IPS DF 19.7 (cell line): Measurements from ENCODE around the gene THPO.
A peak's percentile ranks its signal among the peaks of the same experiment; 100 is the strongest.
"Not testable (repeated sequence)": the region's sequence is repeated elsewhere in the genome, so short reads cannot be mapped to it uniquely, and the experiment has no call there.

Experiments used
- DNase-seq: peaks from one replicate; pipeline ENCODE4 v3.0.0-alpha.2; 2013; ENCODE audit warnings: low read depth, low spot score

Gene THPO

DNA sequence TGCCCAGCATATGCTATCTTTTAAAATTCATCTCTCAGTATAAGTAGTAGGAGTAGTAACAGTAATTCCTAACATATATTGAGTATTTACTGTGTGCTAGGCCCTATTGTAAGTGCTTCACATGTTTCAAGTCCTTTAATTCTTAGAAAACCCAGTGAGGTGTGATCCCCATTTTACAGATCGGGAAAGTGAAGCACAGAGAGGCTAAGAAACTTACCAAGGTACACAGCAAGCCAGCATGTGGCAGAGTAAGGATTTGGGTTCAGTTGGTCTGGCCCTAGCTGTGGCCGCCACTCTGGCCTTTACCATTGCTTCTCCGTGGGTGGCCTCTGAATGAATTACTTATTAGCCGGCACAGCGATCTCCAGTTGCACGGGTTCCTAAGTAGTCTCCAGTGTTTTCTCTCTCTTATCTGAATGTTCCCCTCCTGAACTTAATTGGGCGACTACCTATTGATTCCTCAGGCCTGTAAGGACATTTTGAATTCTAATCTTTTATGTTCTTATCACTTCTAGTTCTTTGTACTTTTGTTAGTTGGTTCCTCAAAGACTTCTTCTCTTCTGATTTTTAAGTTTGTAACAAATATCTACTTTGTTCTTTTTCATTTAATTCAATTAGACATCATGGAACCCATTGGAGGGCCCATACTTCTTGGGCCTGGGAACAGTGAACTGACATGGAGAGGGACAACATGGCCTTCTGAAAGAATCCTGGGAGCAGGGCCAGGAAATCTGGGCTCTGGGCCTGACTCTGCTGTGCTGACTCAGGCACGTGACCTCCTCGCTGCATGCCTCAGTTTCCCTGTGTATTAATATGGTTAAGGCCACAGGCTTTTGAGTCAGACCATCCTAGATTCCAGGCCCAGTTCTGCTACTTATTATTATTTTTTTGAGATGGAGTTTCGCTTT, 28.2 kb downstream of the THPO start:
- DNase-seq = no peak

DNA sequence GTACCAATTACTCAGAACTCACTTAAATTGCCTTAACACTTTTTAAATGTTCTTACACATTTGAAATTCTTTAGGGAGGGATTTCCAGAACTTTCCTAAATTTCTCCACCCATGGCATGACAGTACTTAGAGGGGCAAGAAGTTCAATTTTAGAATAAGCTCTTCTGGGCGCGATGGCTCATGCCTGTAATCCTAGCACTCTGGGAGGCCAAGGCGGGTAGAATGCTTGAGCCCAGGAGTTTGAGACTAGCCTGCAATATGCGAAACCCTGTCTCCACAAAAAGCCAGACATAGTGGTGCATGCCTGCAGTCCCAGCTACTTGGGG, 30.0 kb downstream of the THPO start:
- no peak for DNase-seq

- no peak for DNase-seq
These were observed 30.5 kb downstream of the THPO start for GRCh38 chr3:184347321-184348056.

DNA sequence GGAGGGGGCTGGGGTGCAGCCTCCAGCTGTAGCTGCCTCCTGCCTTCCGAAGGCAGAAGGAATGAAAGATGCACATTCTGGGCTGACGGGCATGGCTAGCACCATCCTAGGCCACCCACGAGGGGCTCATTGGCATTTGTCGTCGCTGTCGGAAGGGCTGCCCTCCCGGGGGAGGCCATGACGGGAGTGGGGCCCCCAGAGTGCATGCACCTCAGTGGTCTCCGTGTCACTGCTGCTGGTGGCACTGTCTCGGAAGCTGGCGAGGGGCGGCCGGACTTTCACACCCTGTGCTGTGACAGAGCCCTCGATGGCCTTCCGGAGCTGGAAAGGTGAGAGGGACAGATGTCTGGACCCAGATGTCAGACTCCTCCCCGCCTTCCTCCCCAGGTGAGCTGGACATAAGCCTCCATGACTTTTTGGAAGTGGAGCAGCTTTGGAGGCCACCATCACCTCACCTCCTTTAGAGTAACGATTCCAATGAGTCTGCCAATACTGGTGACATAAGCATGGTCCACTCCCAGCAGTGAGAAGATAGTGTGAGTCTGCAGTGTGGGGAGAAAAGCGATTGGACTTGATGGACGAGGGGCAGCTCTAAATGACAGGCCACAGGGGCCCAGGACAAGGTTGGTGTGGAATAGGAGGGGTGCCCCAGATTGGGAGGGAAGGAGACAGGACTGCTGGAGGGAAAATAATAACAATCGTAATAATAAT, 31.4 kb downstream of the THPO start:
- DNase-seq = no peak

- DNase-seq = no peak
These were observed 32.5 kb downstream of the THPO start for GRCh38 chr3:184345317-184346144.

- no peak for DNase-seq
These were observed 33.3 kb downstream of the THPO start for GRCh38 chr3:184344579-184345316.

DNA sequence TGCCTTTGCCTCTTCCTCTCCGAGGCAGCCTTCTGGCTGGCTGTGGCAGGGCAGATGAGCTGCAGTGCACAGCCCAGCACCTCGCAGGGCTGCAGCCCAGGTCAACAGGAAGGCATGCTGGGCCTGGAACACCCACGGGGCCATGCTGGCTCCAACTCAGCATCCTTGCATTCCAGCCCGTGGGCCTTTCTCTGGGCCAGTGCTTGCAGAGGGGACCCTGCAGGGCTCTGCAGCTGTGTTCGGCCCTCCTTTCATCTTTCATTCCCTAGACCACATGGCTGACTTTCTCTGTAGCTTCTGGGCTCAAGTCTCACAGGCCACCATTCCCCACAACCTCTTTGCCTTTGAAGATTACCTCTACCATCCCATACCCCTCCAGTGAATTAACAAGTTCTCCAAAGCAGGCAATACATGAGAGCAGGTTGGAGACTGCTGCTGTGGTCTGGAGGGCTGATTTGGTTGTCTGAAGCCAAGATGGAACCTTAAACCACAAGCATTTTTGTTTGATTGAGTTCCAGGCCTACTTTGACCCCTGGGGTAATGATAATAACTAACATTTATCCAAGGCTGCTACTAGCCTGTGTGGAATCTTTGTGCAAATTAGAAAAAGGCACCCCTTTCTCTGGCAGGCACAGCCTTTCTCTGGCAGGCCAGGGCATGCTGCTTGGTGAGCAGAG, 34.7 kb downstream of the THPO start:
- DNase-seq = no peak

GRCh38 chr3:184341925-184342324, 36.1 kb downstream of the THPO start:
- no peak for DNase-seq

DNA sequence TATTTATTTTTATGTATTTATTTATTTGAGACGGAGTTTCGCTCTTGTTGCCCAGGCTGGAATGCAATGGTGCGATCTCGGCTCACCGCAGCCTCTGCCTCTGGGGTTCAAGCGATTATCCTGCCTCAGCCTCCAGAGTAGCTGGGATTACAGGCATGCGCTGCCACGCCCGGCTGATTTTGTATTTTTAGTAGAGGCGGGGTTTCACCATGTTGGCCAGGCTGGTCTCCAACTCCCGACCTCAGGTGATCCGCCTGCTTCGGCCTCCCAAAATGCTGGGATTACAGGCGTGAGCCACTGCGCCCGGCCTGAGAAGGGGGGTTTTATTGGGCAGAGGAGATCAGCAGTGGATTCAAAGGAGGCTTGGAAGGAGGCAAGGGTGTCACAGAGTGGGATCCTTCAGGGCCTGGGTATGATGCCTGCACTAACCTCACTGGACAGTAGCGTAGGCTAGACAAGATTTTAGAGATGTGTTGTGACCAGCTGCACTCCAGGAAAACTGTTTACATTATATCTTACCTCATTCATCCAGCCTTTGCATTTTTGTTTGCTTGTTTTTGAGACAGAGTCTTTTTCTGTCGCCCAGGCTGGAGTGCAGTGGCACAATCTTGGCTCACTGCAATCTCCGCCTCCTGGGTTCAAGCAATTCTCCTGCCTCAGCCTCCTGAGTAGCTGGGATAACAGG, 38.4 kb downstream of the THPO start:
- not testable (repeated sequence) for DNase-seq

DNA sequence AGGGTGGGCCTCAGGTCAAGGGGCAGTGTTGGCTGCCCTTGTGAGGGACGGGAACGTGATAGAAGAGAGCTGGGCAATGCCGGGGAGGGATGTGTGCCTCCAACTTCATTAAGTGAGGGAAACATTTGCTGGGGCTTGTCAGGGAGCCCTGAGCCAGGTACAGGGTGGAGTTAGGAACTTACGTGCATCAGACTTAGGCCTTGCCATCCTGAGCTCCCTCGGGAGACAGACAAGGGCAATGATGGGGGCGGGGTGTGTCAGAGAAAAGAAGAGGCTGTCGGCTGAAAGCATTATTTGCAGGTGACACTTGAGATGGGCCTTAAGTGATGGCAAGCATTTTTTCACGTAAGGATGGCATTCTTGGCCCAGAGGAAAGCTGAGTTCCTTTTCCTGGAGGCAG, 39.0 kb downstream of the THPO start:
- no peak for DNase-seq

- no peak for DNase-seq
These were observed 39.5 kb downstream of the THPO start for GRCh38 chr3:184338511-184338945.

- no peak for DNase-seq
These were observed 40.0 kb downstream of the THPO start for GRCh38 chr3:184337981-184338380.

DNA sequence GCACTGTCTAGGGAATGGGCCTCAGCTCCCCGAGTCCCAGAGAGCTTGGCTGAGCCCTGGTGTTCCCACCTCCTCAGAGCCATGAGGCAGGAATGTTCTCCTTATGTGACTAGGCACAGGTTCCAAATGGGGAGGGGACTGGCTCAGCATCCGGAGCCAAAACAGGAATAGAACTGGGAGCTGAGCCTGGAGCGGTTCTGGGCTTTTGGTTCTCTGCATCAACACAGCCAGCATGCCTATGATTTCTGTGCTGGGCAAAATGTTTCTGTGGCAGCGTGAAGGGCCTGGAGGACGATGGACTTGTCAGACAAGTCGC, 40.6 kb downstream of the THPO start, which contains the start of gene FAM131A:
Gene FAM131A (plus strand): TSS at position 202 of the 316 bp plus-strand sequence. CDS start 31 bp downstream, at position 233.
- DNase-seq = no peak

- peak; percentile 38 for DNase-seq
These were observed 41.2 kb downstream of the THPO start for GRCh38 chr3:184336547-184337398.

- DNase-seq = peak; percentile 25
These were observed 42.1 kb downstream of the THPO start for GRCh38 chr3:184335661-184336546.

- no peak for DNase-seq
These were observed 42.7 kb downstream of the THPO start for GRCh38 chr3:184335291-184335660.

DNA sequence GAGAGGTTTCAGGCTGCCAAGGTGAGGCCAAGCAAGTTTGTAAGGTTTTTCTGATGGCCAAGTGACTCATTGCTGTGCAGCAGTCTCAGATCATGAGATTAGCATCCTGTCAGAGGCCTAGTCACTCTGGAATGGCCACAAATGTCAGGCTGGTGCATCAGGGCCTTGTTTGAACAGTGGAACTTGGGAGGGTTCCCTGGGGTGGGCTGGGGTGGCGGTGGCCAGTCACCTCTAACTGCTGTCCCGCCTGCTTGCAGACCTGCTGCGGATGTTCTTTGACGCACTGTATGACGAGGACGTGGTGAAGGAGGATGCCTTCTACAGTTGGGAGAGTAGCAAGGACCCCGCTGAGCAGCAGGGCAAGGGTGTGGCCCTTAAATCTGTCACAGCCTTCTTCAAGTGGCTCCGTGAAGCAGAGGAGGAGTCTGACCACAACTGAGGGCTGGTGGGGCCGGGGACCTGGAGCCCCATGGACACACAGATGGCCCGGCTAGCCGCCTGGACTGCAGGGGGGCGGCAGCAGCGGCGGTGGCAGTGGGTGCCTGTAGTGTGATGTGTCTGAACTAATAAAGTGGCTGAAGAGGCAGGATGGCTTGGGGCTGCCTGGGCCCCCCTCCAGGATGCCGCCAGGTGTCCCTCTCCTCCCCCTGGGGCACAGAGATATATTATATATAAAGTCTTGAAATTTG, 43.4 kb downstream of the THPO start:
- no peak for DNase-seq
